A673 (cell line): Measurements from ENCODE around the gene CKMT2. TPM values are rescaled to one million over a fixed set of nuclear protein-coding genes. Genes with fewer than 3 reads are reported as not detected.

Source experiments
- BruUV-seq: library from RNA; stranded (reverse); fragments of 400-500 nt; replicated peaks from 2 replicates; lab custom pipeline; 2021; lab: Mats Ljungman, UMichigan
- CTCF ChIA-PET: fragments of 300-600 bp; sonication (Branson Sonifier 250); formaldehyde crosslinking; loops from one replicate; lab custom pipeline; 2022; ENCODE audit warnings: antibody characterized with exemption; lab: Charles Lee
- POLR2A ChIA-PET: fragments of 300-600 bp; sonication (Branson Sonifier 250); formaldehyde crosslinking; loops from one replicate; lab custom pipeline; 2022; ENCODE audit warnings: antibody characterized with exemption; ENCODE audit not compliant: low non-redundant PET; lab: Charles Lee
- DNase-seq: peaks from one replicate; pipeline ENCODE4 v3.0.0-alpha.2; 2015; ENCODE audit warnings: low spot score
- H3K27ac ChIP-seq: fragments of 200-600 bp; sonication (generic); 2 replicates; pipeline ENCODE4 v1.5.1; 2016; ENCODE audit warnings: mixed run types, low read depth, mild to moderate bottlenecking, mixed read lengths, antibody characterized with exemption, low read length; ENCODE audit not compliant: poor library complexity, severe bottlenecking
- H3K27me3 ChIP-seq: fragments of 200-600 bp; sonication (generic); replicated peaks from 2 replicates; pipeline ENCODE4 v1.6.1; 2017; ENCODE audit warnings: mixed run types, low read depth, mild to moderate bottlenecking, mixed read lengths, antibody characterized with exemption, low read length; ENCODE audit not compliant: insufficient read depth, poor library complexity
- H3K36me3 ChIP-seq: fragments of 200-600 bp; sonication (generic); 2 replicates; pipeline ENCODE4 v1.6.1; 2016; ENCODE audit warnings: mixed run types, mild to moderate bottlenecking, mixed read lengths, antibody characterized with exemption, low read length; ENCODE audit not compliant: insufficient read depth, poor library complexity, severe bottlenecking
- H3K4me1 ChIP-seq: fragments of 200-600 bp; sonication (generic); 2 replicates; pipeline ENCODE4 v1.6.1; 2017; ENCODE audit warnings: mixed run types, mild to moderate bottlenecking, mixed read lengths, antibody characterized with exemption, low read length; ENCODE audit not compliant: insufficient read depth, poor library complexity, severe bottlenecking
- H3K4me3 ChIP-seq: fragments of 200-600 bp; sonication (generic); 2 replicates; pipeline ENCODE4 v1.5.1; 2016; ENCODE audit warnings: low read depth, mixed run types, mild to moderate bottlenecking, mixed read lengths, low read length; ENCODE audit not compliant: poor library complexity, severe bottlenecking
- H3K9me3 ChIP-seq: fragments of 200-600 bp; sonication (generic); 2 replicates; pipeline ENCODE4 v1.6.1; 2016; ENCODE audit warnings: mixed run types, low read depth, mild to moderate bottlenecking, mixed read lengths, antibody characterized with exemption, low read length; ENCODE audit not compliant: poor library complexity, severe bottlenecking
- EZH2 ChIP-seq: fragments of 200-600 bp; sonication (generic); IDR thresholded peaks from 2 replicates; pipeline ENCODE4 v1.6.1; 2017; ENCODE audit warnings: borderline replicate concordance, low read depth, mild to moderate bottlenecking, mixed read lengths, antibody characterized with exemption, low read length; ENCODE audit not compliant: poor library complexity, severe bottlenecking
- intact Hi-C: fragments of 100-400 bp; cut with micrococcal nuclease; formaldehyde crosslinking; loops from one replicate; pipeline ENCODE4 v1.10.0; 2022; ENCODE audit not compliant: unreplicated experiment
- total RNA-seq: library from RNA; stranded (reverse); gene quantifications from 2 replicates; pipeline ENCODE4 v1.2.3, GENCODE V29; 2021
- TF ChIP-seq, protein P1 (sequence below): fragments of 300-800, 200-600 bp; sonication (generic); conservative IDR thresholded peaks from 2 replicates; pipeline ENCODE4 v1.5.1; 2017; ENCODE audit warnings: low read depth, mild to moderate bottlenecking, antibody characterized with exemption, low read length, moderate library complexity, mixed read lengths

CKMT2 gene
- total RNA-seq, 1 experiment from 2014 or later = not detected

- ChIA-PET POLR2A (no interaction called here), CTCF (interaction anchor here (0.6 kb wide), 1 partner anchor 10 kb away, joined by 3 read pairs; no protein-coding TSS in a partner anchor)
- Histone ChIP-seq H3K27me3 (no peaks in the 10 kb centered on the region), H3K4me3 (no peak overlapping the region), H3K36me3 (no peaks in the 10 kb centered on the region), H3K4me1 (no peaks in the 10 kb centered on the region), H3K9me3 (no peaks in the 10 kb centered on the region), H3K27ac (no peak overlapping the region)
- intact Hi-C loops = no loop called here
- no TSS peak for BruUV-seq
- TF ChIP-seq, protein P1, sequence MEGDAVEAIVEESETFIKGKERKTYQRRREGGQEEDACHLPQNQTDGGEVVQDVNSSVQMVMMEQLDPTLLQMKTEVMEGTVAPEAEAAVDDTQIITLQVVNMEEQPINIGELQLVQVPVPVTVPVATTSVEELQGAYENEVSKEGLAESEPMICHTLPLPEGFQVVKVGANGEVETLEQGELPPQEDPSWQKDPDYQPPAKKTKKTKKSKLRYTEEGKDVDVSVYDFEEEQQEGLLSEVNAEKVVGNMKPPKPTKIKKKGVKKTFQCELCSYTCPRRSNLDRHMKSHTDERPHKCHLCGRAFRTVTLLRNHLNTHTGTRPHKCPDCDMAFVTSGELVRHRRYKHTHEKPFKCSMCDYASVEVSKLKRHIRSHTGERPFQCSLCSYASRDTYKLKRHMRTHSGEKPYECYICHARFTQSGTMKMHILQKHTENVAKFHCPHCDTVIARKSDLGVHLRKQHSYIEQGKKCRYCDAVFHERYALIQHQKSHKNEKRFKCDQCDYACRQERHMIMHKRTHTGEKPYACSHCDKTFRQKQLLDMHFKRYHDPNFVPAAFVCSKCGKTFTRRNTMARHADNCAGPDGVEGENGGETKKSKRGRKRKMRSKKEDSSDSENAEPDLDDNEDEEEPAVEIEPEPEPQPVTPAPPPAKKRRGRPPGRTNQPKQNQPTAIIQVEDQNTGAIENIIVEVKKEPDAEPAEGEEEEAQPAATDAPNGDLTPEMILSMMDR = no peak
- TF ChIP-seq EZH2 = no peak
- DNase-seq = no peak
Measured at GRCh38 chr5:81314581-81314980, 81.5 kb downstream of the CKMT2 start.

DNA sequence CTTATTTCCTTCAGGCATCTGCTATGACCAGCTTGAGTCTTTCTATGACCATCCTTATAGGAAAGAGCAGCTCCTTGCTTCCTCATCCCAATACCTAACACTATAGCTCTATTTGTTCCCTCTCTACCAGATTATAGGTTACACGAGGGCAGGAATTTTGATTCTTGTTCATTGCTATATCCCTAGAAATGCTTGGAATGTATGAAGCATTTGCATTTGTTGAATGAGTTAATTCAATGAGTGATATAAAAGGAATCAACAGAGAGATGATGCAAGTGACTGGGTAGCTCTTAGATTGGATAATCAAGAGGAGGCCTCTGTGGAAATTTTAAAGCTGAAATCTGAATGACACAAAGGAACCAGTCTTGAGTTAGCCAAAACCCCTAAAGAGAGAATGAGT, 82.2 kb downstream of the CKMT2 start:
- peak; percentile 24 for DNase-seq
- ChIA-PET POLR2A (no interaction called here), CTCF (no interaction called here)
- no peak for TF ChIP-seq EZH2
- TF ChIP-seq, protein P1 = no peak
- no TSS peak for BruUV-seq
- no peaks in the 10 kb centered on the region for H3K27me3 ChIP-seq
- H3K27ac ChIP-seq = no peak overlapping the region
- H3K4me3 ChIP-seq = no peak overlapping the region
- H3K36me3 ChIP-seq = no peaks in the 10 kb centered on the region
- H3K9me3 ChIP-seq = no peaks in the 10 kb centered on the region
- intact Hi-C loops = no loop called here
- H3K4me1 ChIP-seq = no peaks in the 10 kb centered on the region

- no peaks in the 10 kb centered on the region for H3K4me1 ChIP-seq
- intact Hi-C loops = no loop called here
- ChIA-PET CTCF (no interaction called here), POLR2A (no interaction called here)
- no TSS peak for BruUV-seq
- H3K27ac ChIP-seq = no peak overlapping the region
- H3K36me3 ChIP-seq = no peaks in the 10 kb centered on the region
- no peak for DNase-seq
- TF ChIP-seq EZH2 = no peak
- TF ChIP-seq, protein P1 = no peak
- H3K9me3 ChIP-seq = no peaks in the 10 kb centered on the region
- H3K4me3 ChIP-seq = no peak overlapping the region
- no peaks in the 10 kb centered on the region for H3K27me3 ChIP-seq
Measured at GRCh38 chr5:81315830-81316229, 82.7 kb downstream of the CKMT2 start.

Other genes starting within 250 kb of the CKMT2 start
- gene ZCCHC9, start 68.3 kb downstream of the CKMT2 start, total RNA-seq = 16.5 and 21.2 TPM in 2 replicates
- gene ACOT12, start 160.8 kb downstream of the CKMT2 start, total RNA-seq = not detected in 2 replicates